GM19043 (cell line): ENCODE measurements around the gene ARMC2.
"Not testable (repeated sequence)": the region's sequence is repeated elsewhere in the genome, so short reads cannot be mapped to it uniquely, and the experiment has no call there.

Experiments used
- ATAC-seq: cut with Tn5 transposase; IDR thresholded peaks from one replicate; pipeline ENCODE4 v1.9.1; 2021; ENCODE audit warnings: low read depth; ENCODE audit not compliant: unreplicated experiment

ARMC2 gene

GRCh38 chr6:108848116-108848868 lies at the start of gene ARMC2:
Gene ARMC2, plus strand, starts transcription at chr6:108848422. Its CDS starts 5,846 bp downstream, at chr6:108854268.
- peak; percentile 92 for ATAC-seq

GRCh38 chr6:108798670-108799353 lies 49.4 kb upstream of the ARMC2 start:
- ATAC-seq = no peak

GRCh38 chr6:108799354-108799717 lies 48.9 kb upstream of the ARMC2 start:
- no peak for ATAC-seq

GRCh38 chr6:108799791-108800190 lies 48.4 kb upstream of the ARMC2 start:
- ATAC-seq = no peak

- ATAC-seq = no peak
Measured at GRCh38 chr6:108800427-108800864, 47.8 kb upstream of the ARMC2 start.

- ATAC-seq = no peak
Measured at GRCh38 chr6:108801366-108801765, 46.9 kb upstream of the ARMC2 start.

- no peak for ATAC-seq
Measured at GRCh38 chr6:108803982-108804490, 44.2 kb upstream of the ARMC2 start.

- ATAC-seq = no peak
Measured at GRCh38 chr6:108804956-108805355, 43.3 kb upstream of the ARMC2 start.

GRCh38 chr6:108805611-108806167 lies 42.5 kb upstream of the ARMC2 start:
- peak; percentile 86 for ATAC-seq

GRCh38 chr6:108806171-108806570 lies 42.1 kb upstream of the ARMC2 start:
- ATAC-seq = peak; percentile 15

- ATAC-seq = no peak
Measured at GRCh38 chr6:108806665-108807064, 41.6 kb upstream of the ARMC2 start.

GRCh38 chr6:108807928-108808327 lies 40.3 kb upstream of the ARMC2 start:
- no peak for ATAC-seq

GRCh38 chr6:108809211-108809610 lies 39.0 kb upstream of the ARMC2 start:
- ATAC-seq = no peak

- ATAC-seq = no peak
Measured at GRCh38 chr6:108810057-108810643, 38.1 kb upstream of the ARMC2 start.

- ATAC-seq = no peak
Measured at GRCh38 chr6:108811490-108811889, 36.7 kb upstream of the ARMC2 start.

GRCh38 chr6:108813218-108813617 lies 35.0 kb upstream of the ARMC2 start:
- ATAC-seq = not testable (repeated sequence)

GRCh38 chr6:108817276-108817675 lies 30.9 kb upstream of the ARMC2 start:
- ATAC-seq = not testable (repeated sequence)

GRCh38 chr6:108820006-108820405 lies 28.2 kb upstream of the ARMC2 start:
- no peak for ATAC-seq

- ATAC-seq = no peak
Measured at GRCh38 chr6:108822401-108822800, 25.8 kb upstream of the ARMC2 start.

GRCh38 chr6:108825326-108825725 lies 22.9 kb upstream of the ARMC2 start:
- ATAC-seq = no peak

- ATAC-seq = no peak
Measured at GRCh38 chr6:108831104-108831503, 17.1 kb upstream of the ARMC2 start.
